ENCODE data around the gene ZFP92. TPM values are rescaled to one million over a fixed set of nuclear protein-coding genes. Genes with fewer than 3 reads are reported as not detected.

The ZFP92 gene
- total RNA-seq, 1 donor from 2014 or later: 1.9 TPM

DNA sequence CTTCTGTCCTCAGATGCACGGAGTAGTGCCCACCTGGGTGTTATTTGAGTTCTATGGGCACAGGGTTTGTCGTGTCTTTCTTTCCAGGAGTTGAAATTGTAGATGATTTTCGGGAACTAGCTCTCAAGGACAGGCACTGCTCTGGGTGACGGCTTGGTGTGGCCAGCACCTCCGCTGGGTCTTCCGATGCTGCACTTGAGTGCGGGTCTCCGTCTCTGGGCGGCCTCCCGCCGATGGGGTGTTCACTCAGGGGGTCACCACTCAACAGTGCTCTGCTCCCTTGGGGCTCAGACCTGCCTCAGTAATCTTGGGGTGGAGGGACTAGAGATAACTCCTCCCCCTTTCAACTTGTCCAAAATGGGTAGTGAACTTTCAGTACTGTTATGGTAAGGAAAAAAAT lies 2.5 kb downstream of the ZFP92 start:
- Histone ChIP-seq H3K36me3 (ENCODE audit: control insufficient read depth, insufficient read depth, low read length) (no peaks in the 10 kb centered on the region), H3K27me3 (ENCODE audit: control insufficient read depth, insufficient read depth, low read length) (peaks cover 7% of the 10 kb centered on the region), H3K4me3 (ENCODE audit: low read depth, low read length) (no peak overlapping the region)
- TF ChIP-seq, protein P1, sequence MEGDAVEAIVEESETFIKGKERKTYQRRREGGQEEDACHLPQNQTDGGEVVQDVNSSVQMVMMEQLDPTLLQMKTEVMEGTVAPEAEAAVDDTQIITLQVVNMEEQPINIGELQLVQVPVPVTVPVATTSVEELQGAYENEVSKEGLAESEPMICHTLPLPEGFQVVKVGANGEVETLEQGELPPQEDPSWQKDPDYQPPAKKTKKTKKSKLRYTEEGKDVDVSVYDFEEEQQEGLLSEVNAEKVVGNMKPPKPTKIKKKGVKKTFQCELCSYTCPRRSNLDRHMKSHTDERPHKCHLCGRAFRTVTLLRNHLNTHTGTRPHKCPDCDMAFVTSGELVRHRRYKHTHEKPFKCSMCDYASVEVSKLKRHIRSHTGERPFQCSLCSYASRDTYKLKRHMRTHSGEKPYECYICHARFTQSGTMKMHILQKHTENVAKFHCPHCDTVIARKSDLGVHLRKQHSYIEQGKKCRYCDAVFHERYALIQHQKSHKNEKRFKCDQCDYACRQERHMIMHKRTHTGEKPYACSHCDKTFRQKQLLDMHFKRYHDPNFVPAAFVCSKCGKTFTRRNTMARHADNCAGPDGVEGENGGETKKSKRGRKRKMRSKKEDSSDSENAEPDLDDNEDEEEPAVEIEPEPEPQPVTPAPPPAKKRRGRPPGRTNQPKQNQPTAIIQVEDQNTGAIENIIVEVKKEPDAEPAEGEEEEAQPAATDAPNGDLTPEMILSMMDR (IDR thresholded peaks at IDR 0.05; ENCODE audit: insufficient read depth, low read length, poor library complexity, severe bottlenecking): no peak
- DNase-seq (ENCODE audit: low read depth): no peak

DNA sequence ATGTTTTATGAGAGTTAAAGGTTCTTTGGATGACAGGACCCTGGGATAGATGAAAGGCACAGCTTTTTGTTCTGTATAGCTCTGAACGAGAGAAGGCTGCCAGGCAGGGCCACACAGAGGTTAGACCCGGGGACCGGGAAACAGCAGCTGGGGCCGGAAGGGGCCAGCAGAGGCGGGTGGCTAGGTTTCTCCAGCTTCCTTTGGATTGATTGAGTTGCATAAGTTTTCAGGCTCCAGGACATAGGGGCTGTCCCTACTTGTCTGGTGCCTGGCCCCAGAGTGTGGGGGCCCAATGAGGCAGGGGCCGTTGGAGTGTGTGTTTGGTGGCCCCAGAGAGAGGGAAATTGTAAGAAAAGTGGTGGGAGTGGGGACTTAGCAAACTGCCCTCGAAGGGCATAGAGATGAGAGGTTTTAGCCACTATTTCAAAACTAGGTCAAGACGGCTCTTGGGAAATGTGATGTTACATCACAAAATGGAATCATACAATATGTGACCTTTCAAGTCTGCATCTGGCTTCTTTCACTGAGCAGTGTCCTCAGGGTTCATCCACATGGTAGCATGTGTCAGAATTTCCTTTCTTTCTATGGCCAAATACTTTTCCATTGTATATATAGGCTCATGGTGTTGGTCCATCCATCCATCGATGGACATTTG lies 3.7 kb downstream of the ZFP92 start:
- DNase-seq (ENCODE audit: low read depth): no peak
- Histone ChIP-seq H3K36me3 (ENCODE audit: control insufficient read depth, insufficient read depth, low read length) (no peaks in the 10 kb centered on the region), H3K27me3 (ENCODE audit: control insufficient read depth, insufficient read depth, low read length) (peaks cover 7% of the 10 kb centered on the region), H3K4me3 (ENCODE audit: low read depth, low read length) (no peak overlapping the region)
- TF ChIP-seq, protein P1 (IDR thresholded peaks at IDR 0.05; ENCODE audit: insufficient read depth, low read length, poor library complexity, severe bottlenecking): no peak

DNA sequence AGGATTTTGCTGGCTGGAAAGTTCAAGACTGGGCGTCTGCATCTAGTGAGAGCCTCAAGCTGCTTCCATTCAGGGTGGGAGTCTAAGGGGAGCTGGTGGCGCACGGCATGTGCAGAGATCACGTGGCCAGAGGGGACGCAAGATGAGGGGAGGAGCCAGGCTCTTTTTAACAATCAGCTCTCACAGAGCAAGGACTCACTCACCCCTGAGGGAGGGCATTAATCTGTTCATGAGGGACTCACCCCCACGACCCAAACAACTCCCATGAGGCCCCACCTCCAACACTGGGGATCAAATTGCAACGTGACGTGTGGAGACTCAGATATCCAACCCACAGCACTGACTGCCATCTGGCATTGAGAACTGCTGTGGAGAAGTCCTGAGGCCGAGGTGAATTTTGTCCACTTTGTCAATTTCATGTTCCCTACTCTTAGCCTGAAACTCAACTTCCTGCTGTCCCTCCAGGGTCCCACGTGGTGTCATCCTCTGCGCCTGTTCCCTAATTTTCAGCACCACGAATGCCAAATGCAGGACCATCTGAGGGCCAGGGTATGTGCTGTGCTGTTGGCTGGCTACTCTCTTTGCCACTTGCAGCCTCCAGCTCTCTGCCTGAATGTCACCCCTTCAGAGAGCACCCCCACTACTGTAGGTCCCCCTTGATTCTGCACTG lies 5.6 kb downstream of the ZFP92 start:
- peaks cover under 1% of the 10 kb centered on the region for H3K27me3 ChIP-seq (ENCODE audit: control insufficient read depth, insufficient read depth, low read length)
- DNase-seq (ENCODE audit: low read depth): no peak
- no peaks in the 10 kb centered on the region for H3K36me3 ChIP-seq (ENCODE audit: control insufficient read depth, insufficient read depth, low read length)
- TF ChIP-seq, protein P1 (IDR thresholded peaks at IDR 0.05; ENCODE audit: insufficient read depth, low read length, poor library complexity, severe bottlenecking): no peak
- no peak overlapping the region for H3K4me3 ChIP-seq (ENCODE audit: low read depth, low read length)

DNA sequence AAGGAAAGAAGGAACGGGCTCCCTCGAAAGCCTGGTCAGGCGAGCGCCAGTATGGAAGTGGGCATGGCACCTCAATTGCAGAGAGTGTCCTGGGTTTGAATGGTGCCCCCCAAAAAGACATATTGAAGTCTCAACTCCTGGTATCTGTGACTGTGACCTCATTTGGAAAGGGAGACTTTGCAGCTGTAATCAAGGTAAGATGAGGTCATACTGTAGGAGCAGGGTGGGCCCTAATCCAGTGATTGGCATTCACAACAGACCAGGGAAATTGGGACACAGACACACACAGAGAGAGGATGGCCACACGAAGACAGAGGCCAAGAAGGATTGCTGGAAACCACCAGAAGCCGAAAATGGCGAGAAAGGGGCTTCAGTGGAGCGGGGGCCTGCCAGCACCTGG lies 6.4 kb downstream of the ZFP92 start:
- TF ChIP-seq, protein P1 (IDR thresholded peaks at IDR 0.05; ENCODE audit: insufficient read depth, low read length, poor library complexity, severe bottlenecking): no peak
- Histone ChIP-seq H3K27me3 (ENCODE audit: control insufficient read depth, insufficient read depth, low read length) (no peaks in the 10 kb centered on the region), H3K4me3 (ENCODE audit: low read depth, low read length) (no peak overlapping the region)

DNA sequence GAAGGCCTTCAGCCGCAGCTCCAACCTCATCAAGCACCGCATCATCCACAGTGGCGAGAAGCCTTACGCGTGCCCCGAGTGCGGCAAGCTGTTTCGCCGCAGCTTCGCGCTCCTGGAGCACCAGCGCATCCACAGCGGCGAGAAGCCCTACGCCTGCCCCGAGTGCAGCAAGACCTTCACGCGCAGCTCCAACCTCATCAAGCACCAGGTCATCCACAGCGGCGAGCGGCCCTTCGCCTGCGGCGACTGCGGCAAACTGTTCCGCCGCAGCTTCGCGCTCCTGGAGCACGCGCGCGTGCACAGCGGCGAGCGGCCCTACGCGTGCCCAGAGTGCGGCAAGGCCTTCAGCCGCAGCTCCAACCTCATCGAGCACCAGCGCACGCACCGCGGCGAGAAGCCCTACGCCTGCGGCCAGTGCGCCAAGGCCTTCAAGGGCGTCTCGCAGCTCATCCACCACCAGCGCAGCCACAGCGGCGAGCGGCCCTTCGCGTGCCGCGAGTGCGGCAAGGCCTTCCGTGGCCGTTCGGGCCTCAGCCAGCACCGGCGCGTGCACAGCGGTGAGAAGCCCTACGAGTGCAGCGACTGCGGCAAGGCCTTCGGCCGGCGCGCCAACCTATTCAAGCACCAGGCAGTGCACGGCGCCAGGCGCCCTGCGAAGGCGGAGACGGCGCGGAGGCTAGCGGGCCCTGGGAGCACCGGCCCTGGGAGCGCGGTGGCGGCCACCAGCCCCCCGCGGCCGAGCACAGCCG lies 9.8 kb downstream of the ZFP92 start:
- Histone ChIP-seq H3K4me3 (ENCODE audit: low read depth, low read length) (no peak overlapping the region), H3K36me3 (ENCODE audit: control insufficient read depth, insufficient read depth, low read length) (no peaks in the 10 kb centered on the region), H3K27me3 (ENCODE audit: control insufficient read depth, insufficient read depth, low read length) (no peaks in the 10 kb centered on the region)
- TF ChIP-seq, protein P1 (IDR thresholded peaks at IDR 0.05; ENCODE audit: insufficient read depth, low read length, poor library complexity, severe bottlenecking): no peak
- no peak for DNase-seq (ENCODE audit: low read depth)

More for the DNA sequence above, 6.4 kb downstream of the ZFP92 start:
- H3K36me3 ChIP-seq (ENCODE audit: control insufficient read depth, insufficient read depth, low read length): no peaks in the 10 kb centered on the region
- no peak for DNase-seq (ENCODE audit: low read depth)

Measured in kidney epithelial cell (primary cell).